ENCODE results near the gene PSMG1.

PSMG1 gene

DNA sequence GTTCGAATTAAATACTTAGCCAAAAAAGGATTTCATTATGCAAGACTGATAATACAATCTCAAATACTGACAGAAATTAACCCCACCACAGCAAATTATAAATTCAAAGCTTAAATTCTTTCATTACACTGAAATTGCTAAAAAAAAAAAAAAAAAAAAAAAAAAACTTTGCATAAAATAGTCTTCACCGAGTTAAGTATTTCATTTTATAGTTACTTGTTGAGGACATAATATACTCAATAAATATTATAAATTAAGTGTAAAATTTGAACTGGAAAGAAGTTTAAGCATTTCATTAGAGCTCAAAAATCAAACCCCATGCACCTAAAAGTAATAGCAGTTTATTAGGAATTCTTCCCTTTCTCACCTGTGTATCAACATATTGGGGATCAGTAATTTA lies 1.9 kb upstream of the PSMG1 start:
- TF ChIP-seq, protein P1, sequence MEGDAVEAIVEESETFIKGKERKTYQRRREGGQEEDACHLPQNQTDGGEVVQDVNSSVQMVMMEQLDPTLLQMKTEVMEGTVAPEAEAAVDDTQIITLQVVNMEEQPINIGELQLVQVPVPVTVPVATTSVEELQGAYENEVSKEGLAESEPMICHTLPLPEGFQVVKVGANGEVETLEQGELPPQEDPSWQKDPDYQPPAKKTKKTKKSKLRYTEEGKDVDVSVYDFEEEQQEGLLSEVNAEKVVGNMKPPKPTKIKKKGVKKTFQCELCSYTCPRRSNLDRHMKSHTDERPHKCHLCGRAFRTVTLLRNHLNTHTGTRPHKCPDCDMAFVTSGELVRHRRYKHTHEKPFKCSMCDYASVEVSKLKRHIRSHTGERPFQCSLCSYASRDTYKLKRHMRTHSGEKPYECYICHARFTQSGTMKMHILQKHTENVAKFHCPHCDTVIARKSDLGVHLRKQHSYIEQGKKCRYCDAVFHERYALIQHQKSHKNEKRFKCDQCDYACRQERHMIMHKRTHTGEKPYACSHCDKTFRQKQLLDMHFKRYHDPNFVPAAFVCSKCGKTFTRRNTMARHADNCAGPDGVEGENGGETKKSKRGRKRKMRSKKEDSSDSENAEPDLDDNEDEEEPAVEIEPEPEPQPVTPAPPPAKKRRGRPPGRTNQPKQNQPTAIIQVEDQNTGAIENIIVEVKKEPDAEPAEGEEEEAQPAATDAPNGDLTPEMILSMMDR (IDR thresholded peaks at IDR 0.05), result no peak
- DNase-seq, result no peak
- Mint-ChIP-seq H3K27ac (no peak overlapping the region), H3K4me3 (peak overlapping the region; percentile 92), H3K4me1 (peaks cover 63% of the 10 kb centered on the region), H3K9me3 (no peaks in the 10 kb centered on the region), H3K36me3 (ENCODE audit: low read depth) (peaks cover 8% of the 10 kb centered on the region), H3K27me3 (ENCODE audit: low read depth, poor library complexity) (no peaks in the 10 kb centered on the region)

DNA sequence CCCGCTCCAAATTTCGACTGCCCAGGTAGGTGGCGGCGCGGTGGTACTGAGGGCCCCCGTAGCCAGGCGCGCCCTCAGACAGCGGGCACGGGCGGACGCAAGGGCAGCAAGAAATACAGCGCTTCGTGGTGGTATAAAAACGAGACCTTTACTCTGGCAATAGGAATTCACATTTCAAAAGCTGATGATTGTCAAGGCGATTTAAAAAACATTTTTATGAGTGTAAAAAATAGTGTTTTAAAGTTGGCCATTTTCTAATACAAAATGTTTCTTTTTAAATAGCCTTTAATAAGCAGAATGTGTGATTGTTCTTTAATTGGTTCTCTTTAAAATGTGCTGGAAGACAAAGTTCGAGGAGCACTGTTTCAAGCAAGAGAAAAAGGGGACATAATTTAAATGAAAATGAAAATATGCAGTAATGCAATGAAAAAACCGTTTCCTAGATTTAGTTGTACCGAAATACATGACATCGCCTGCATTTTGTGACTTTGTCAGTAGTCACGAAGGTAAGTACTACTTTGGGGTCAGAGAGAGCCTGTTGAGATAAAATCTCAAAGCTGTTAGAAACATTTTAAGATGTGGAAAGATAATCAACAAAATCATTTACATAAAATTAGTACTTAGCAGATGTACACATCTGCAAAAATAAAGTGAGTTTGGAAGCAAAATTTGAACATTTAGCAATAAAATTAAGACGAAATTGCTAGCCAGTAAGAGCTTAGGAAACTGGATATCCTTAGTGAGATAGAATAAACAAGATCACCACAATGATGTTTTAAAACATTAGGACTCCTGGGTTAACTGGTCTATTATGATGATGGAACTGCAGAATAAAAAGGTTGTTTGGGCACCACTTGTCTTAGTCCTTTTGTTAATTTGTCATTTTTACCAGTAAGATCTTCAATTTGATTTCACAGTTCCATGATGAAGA lies 1.1 kb upstream of the PSMG1 start:
- TF ChIP-seq, protein P1 (IDR thresholded peaks at IDR 0.05), result no peak
- H3K27ac Mint-ChIP-seq, result peak overlapping the region; percentile 87
- no peaks in the 10 kb centered on the region for H3K27me3 Mint-ChIP-seq (ENCODE audit: low read depth, poor library complexity)
- no peak for DNase-seq
- peaks cover 17% of the 10 kb centered on the region for H3K36me3 Mint-ChIP-seq (ENCODE audit: low read depth)
- H3K4me1 Mint-ChIP-seq, result peaks cover 63% of the 10 kb centered on the region
- peak overlapping the region; percentile 92 for H3K4me3 Mint-ChIP-seq
- H3K9me3 Mint-ChIP-seq, result peaks cover 4% of the 10 kb centered on the region

DNA sequence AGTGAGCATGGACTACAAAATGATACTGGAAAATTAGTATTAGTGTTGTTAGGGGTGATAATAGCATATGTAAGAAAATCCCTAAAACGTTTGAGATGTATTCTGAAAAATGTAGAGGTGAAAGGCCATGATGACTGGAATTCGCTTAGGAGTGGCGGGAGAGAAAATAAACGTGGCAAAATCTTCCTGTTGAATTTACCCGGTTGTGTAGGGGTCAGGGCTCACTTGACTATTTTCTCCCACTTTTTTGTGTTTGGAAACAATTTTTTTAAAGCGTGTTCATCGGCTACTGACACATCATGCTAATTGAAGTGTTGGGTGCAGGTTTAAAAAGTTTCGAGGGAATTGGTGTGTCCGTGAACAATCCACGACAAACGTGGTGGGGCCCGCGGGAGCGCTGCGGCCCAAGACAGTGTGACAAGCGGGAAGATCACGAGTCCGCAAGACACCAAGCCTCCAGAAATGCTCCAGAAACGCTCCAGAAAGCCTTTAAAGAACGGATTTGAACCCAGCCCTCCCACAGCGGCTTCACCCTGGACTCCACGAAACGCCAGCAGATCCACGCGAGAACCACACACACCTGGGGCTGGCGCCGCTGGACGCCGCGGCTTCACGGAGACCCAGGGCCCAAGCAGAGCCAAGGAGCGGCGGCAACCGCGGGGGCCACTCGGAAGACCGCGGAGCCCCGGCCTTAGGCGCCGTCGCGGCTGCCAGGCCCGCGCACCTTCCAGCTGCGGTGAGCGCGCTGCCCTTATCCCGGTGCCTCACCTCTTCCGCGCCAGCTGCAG lies 573 bp downstream of the PSMG1 start:
- Mint-ChIP-seq H3K27ac (peak overlapping the region; percentile 92), H3K9me3 (peaks cover 4% of the 10 kb centered on the region), H3K36me3 (ENCODE audit: low read depth) (peaks cover 30% of the 10 kb centered on the region), H3K4me3 (peak overlapping the region; percentile 92), H3K4me1 (peaks cover 51% of the 10 kb centered on the region), H3K27me3 (ENCODE audit: low read depth, poor library complexity) (no peaks in the 10 kb centered on the region)
- DNase-seq, result no peak
- TF ChIP-seq, protein P1 (IDR thresholded peaks at IDR 0.05), result no peak

DNA sequence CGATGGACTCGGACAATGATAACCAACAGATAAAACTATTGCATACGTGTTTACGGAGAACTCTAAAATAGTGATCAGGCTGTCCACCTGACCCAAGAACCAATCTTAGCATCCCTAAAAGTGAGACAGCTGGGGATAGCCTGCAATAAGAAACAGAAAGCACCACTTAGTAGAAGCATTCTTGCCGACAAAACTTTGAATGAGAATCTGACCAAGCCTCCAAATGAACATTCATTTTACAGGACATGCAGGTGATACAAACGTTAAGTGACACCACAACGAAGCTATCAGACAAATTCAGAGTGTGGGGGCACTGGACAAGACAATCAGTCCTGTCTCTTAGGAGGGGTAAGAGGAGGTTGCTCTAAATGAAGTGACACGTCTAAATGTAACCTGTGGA lies 1.2 kb downstream of the PSMG1 start:
- TF ChIP-seq, protein P1 (IDR thresholded peaks at IDR 0.05), result no peak
- H3K4me1 Mint-ChIP-seq, result peaks cover 45% of the 10 kb centered on the region
- no peak for DNase-seq
- peaks cover 4% of the 10 kb centered on the region for H3K9me3 Mint-ChIP-seq
- H3K27me3 Mint-ChIP-seq (ENCODE audit: low read depth, poor library complexity), result no peaks in the 10 kb centered on the region
- H3K4me3 Mint-ChIP-seq, result peak overlapping the region; percentile 92
- no peak overlapping the region for H3K27ac Mint-ChIP-seq
- H3K36me3 Mint-ChIP-seq (ENCODE audit: low read depth), result peaks cover 30% of the 10 kb centered on the region

DNA sequence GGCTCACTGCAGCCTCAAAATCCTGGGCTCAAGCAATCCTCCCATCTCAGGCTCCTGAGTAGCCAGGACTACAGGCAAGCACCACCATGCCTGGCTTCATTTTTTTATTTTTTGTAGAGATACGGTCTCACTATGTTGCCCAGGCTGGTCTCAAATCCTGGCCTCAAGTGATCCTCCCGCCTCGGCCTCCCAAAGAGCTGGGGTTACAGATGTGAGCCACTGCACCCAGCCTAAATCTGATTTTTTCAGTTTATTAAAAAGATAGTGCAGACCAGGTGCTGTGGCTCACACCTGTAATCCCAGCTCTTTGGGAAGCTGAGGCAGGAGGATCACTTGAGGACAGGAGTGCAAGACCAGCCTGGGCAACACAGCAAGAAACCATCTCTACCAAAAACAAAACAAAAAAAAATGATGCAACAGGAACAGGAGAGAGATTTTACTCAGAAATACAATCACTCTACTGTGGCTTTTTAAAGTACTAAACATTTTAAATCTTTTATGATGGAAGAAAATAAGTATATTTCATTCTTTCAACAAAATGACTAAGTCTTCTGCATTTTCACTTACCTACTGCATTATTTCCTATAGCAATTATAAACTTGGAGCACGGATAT lies 1.9 kb downstream of the PSMG1 start:
- Mint-ChIP-seq H3K4me3 (peak overlapping the region; percentile 92), H3K9me3 (peaks cover 4% of the 10 kb centered on the region), H3K4me1 (peaks cover 38% of the 10 kb centered on the region), H3K27me3 (ENCODE audit: low read depth, poor library complexity) (no peaks in the 10 kb centered on the region), H3K27ac (no peak overlapping the region), H3K36me3 (ENCODE audit: low read depth) (peaks cover 34% of the 10 kb centered on the region)
- TF ChIP-seq, protein P1 (IDR thresholded peaks at IDR 0.05), result no peak
- no peak for DNase-seq

All from nephron progenitor cell (in vitro differentiated cells).